Gastroesophageal sphincter (tissue), 4 donors: ENCODE data around the gene MYO3B. TPM values are rescaled to one million over a fixed set of nuclear protein-coding genes. Genes with fewer than 3 reads are reported as not detected.

Experiments
- ATAC-seq: fragments of 150-250 bp; one replicate; pipeline ENCODE4 v1.9.1; 2016; ENCODE audit warnings: mild to moderate bottlenecking, moderate library complexity
- H3K27ac ChIP-seq, 4 donors: fragments of 200-600 bp; sonication (generic) in 3 of 4; 1 replicate in 3 of 4; 2 replicates in 1 of 4; pipeline ENCODE4 v1.5.1; 2016 to 2019
- H3K27me3 ChIP-seq: fragments of 200-600 bp; sonication (generic); one replicate; pipeline ENCODE4 v1.5.1; 2019
- H3K36me3 ChIP-seq, 2 donors: fragments of 200-600 bp; sonication (generic); one replicate each; pipeline ENCODE4 v1.5.1; 2019; ENCODE audit warnings: control low read depth in 1 of 2
- H3K4me1 ChIP-seq, 3 donors: fragments of 200-600 bp; sonication (generic); 1 replicate in 2 of 3; 2 replicates in 1 of 3; pipeline ENCODE4 v1.5.1; 2016 to 2019; ENCODE audit warnings: control low read depth in 2 of 3
- H3K4me3 ChIP-seq, 2 donors: fragments of 200-600 bp; sonication (generic); one replicate each; pipeline ENCODE4 v1.5.1; 2019; ENCODE audit warnings: mild to moderate bottlenecking in 1 of 2, moderate library complexity in 1 of 2
- H3K9me3 ChIP-seq, 3 donors: fragments of 200-600 bp; sonication (generic); one replicate each; pipeline ENCODE4 v1.5.1; 2017 to 2019; ENCODE audit warnings: control low read depth in 2 of 3
- CTCF ChIP-seq, 4 experiments: fragments of 200-600 bp in 2 of 4; fragments of 450-650 bp in 2 of 4; sonication (generic) in 1 of 4; IDR thresholded peaks; one replicate each; pipeline ENCODE4 v1.5.1; 2017 to 2019; ENCODE audit warnings: antibody characterized with exemption in 4 of 4, mild to moderate bottlenecking in 2 of 4, moderate library complexity in 2 of 4
- EP300 ChIP-seq: sonication (generic); formaldehyde crosslinking; IDR thresholded peaks from one replicate; pipeline ENCODE4 v1.6.1; 2017; ENCODE audit warnings: antibody characterized with exemption, mild to moderate bottlenecking
- POLR2A ChIP-seq, 2 donors: fragments of 450-650 bp; IDR thresholded peaks; one replicate each; pipeline ENCODE4 v1.6.1; 2017; ENCODE audit warnings: antibody characterized with exemption in 2 of 2, mild to moderate bottlenecking in 2 of 2, moderate library complexity in 1 of 2
- POLR2AphosphoS5 ChIP-seq: sonication (generic); formaldehyde crosslinking; IDR thresholded peaks from one replicate; pipeline ENCODE4 v1.6.1; 2017; ENCODE audit warnings: antibody characterized with exemption
- WGBS, 2 donors: methylation state at CpG; one replicate each; pipeline ENCODE4 v1.1.5; 2018; ENCODE audit warnings: low coverage in 1 of 2; 5-methylcytosine and 5-hydroxymethylcytosine counted together
- total RNA-seq, 4 donors: library from RNA; depleted of rRNA; stranded (reverse); fragments of >200 nt; gene quantifications; one replicate each; pipeline ENCODE4 v1.1.0, GENCODE V29; 2016

MYO3B gene
- total RNA-seq, 4 donors from 2014 or later: not detected

- no peaks in the 10 kb centered on the region for H3K9me3 ChIP-seq
- TF ChIP-seq CTCF (IDR thresholded peaks at IDR 0.05): no peak
- TF ChIP-seq POLR2AphosphoS5: no peak
- TF ChIP-seq EP300: no peak
- TF ChIP-seq POLR2A (IDR thresholded peaks at IDR 0.05): no peak
- 64 to 77% methylated on average over 4 to 6 of the region's 6 CpGs for WGBS, 2 donors
- H3K27ac ChIP-seq: no peak overlapping the region
- no peak overlapping the region for H3K4me3 ChIP-seq
- peaks cover 3% of the 10 kb centered on the region for H3K27me3 ChIP-seq
- no peaks in the 10 kb centered on the region for H3K36me3 ChIP-seq
- no peak for ATAC-seq
- no peaks in the 10 kb centered on the region for H3K4me1 ChIP-seq
Measured at GRCh38 chr2:170675701-170676100, 497.8 kb downstream of the MYO3B start.

GRCh38 chr2:170679607-170680079 is 501.7 kb downstream of the MYO3B start:
- H3K27ac ChIP-seq: no peak overlapping the region

GRCh38 chr2:170680172-170680941 is 502.4 kb downstream of the MYO3B start:
- Histone ChIP-seq H3K4me3 (no peak overlapping the region), H3K27ac (no peak overlapping the region), H3K4me1 (no peaks in the 10 kb centered on the region), H3K9me3 (no peaks in the 10 kb centered on the region), H3K36me3 (no peaks in the 10 kb centered on the region), H3K27me3 (peaks cover 4% of the 10 kb centered on the region)
- TF ChIP-seq POLR2AphosphoS5 (no peak), EP300 (no peak)
- WGBS, 2 donors: 14 to 59% methylated on average over 1 to 2 of the region's 2 CpGs
- no peak for ATAC-seq

More at GRCh38 chr2:170679607-170680079, 501.7 kb downstream of the MYO3B start:
- no peak for TF ChIP-seq EP300
- no peak for TF ChIP-seq CTCF (IDR thresholded peaks at IDR 0.05)
- H3K9me3 ChIP-seq: no peaks in the 10 kb centered on the region
- H3K4me3 ChIP-seq: no peak overlapping the region
- no peaks in the 10 kb centered on the region for H3K4me1 ChIP-seq
- no peaks in the 10 kb centered on the region for H3K36me3 ChIP-seq
- H3K27me3 ChIP-seq: peaks cover 4% of the 10 kb centered on the region
- WGBS, 2 donors: 52% methylated on average over 5 of the region's 5 CpGs; no CpG with 5 or more reads in 1 of the 2 donors
- ATAC-seq: no peak

GRCh38 chr2:170681311-170681710 is 503.4 kb downstream of the MYO3B start:
- Histone ChIP-seq H3K9me3 (no peaks in the 10 kb centered on the region), H3K27ac (no peak overlapping the region), H3K27me3 (peaks cover 4% of the 10 kb centered on the region), H3K4me3 (no peak overlapping the region), H3K4me1 (no peaks in the 10 kb centered on the region), H3K36me3 (no peaks in the 10 kb centered on the region)
- TF ChIP-seq EP300: no peak
- no peak for TF ChIP-seq POLR2A (IDR thresholded peaks at IDR 0.05)
- no peak for TF ChIP-seq POLR2AphosphoS5
- TF ChIP-seq CTCF (IDR thresholded peaks at IDR 0.05): no peak
- no peak for ATAC-seq
- WGBS, 2 donors: 56 to 64% methylated on average over 1 of the region's 1 CpG

- 60 to 67% methylated on average over 2 to 4 of the region's 4 CpGs for WGBS, 2 donors
- TF ChIP-seq EP300: no peak
- TF ChIP-seq POLR2A (IDR thresholded peaks at IDR 0.05): no peak
- TF ChIP-seq CTCF (IDR thresholded peaks at IDR 0.05): no peak
- TF ChIP-seq POLR2AphosphoS5: no peak
Measured at GRCh38 chr2:170685591-170685990, 507.6 kb downstream of the MYO3B start.

More at GRCh38 chr2:170685591-170685990, 507.6 kb downstream of the MYO3B start:
- H3K9me3 ChIP-seq: no peaks in the 10 kb centered on the region
- ATAC-seq: no peak
- no peaks in the 10 kb centered on the region for H3K36me3 ChIP-seq
- H3K4me3 ChIP-seq: no peak overlapping the region
- no peaks in the 10 kb centered on the region for H3K4me1 ChIP-seq
- H3K27ac ChIP-seq: no peak overlapping the region
- H3K27me3 ChIP-seq: peaks cover 4% of the 10 kb centered on the region
